Measurements from ENCODE around the gene LMO3. TPM values are rescaled to one million over a fixed set of nuclear protein-coding genes. Genes with fewer than 3 reads are reported as not detected.
A peak's percentile ranks its signal among the peaks of the same experiment; 100 is the strongest.

LMO3 gene
- total RNA-seq, 1 experiment from 2014 or later = not detected

GRCh38 chr12:16605642-16606116 is 283 bp downstream of the LMO3 start:
- no TSS peak for BruUV-seq (replicated peaks)
- ChIA-PET CTCF (no interaction called here), POLR2A (ENCODE audit: unreplicated experiment) (no interaction called here)
- TF ChIP-seq CTCF (conservative IDR thresholded peaks at IDR 0.05) (no peak), EZH2 (IDR thresholded peaks at IDR 0.05; ENCODE audit: low read depth) (no peak)
- H3K36me3 ChIP-seq (ENCODE audit: low read depth) = no peaks in the 10 kb centered on the region
- no peaks in the 10 kb centered on the region for H3K4me1 ChIP-seq (replicated peaks; ENCODE audit: insufficient read depth)
- H3F3A ChIP-seq (ENCODE audit: insufficient read depth, low read depth) = no peaks in the 10 kb centered on the region
- intact Hi-C loops (cut with micrococcal nuclease; ENCODE audit: unreplicated experiment) = no loop called here
- H3K9me2 ChIP-seq (ENCODE audit: insufficient read depth) = no peaks in the 10 kb centered on the region
- no peaks in the 10 kb centered on the region for H3K27me3 ChIP-seq (ENCODE audit: insufficient read depth, low read depth)
- H3K4me3 ChIP-seq = peak overlapping the region; percentile 50
- H3K4me2 ChIP-seq = peak overlapping the region; percentile 82
- no peaks in the 10 kb centered on the region for H3K79me2 ChIP-seq (ENCODE audit: low read depth)
- H4K20me1 ChIP-seq (ENCODE audit: insufficient read depth) = no peaks in the 10 kb centered on the region
- H3K27ac ChIP-seq = no peak overlapping the region
- peak in 1 of 2 experiments; percentile 17 for DNase-seq
- no peaks in the 10 kb centered on the region for H3K9me3 ChIP-seq (ENCODE audit: insufficient read depth, low read depth)
- H2AFZ ChIP-seq = peak overlapping the region; percentile 72; the same call in 1 of the 2 replicates

- Histone ChIP-seq H3K9me3 (ENCODE audit: insufficient read depth, low read depth) (0 out of 2 replicates have a peak, but pooled peaks cover 1% of the 10 kb centered on the region), H3K4me2 (no peak overlapping the region), H3K36me3 (ENCODE audit: low read depth) (no peaks in the 10 kb centered on the region), H3K27me3 (ENCODE audit: insufficient read depth, low read depth) (no peaks in the 10 kb centered on the region), H3K79me2 (ENCODE audit: low read depth) (no peaks in the 10 kb centered on the region), H3K9me2 (ENCODE audit: insufficient read depth) (no peaks in the 10 kb centered on the region), H3K4me1 (replicated peaks; ENCODE audit: insufficient read depth) (no peaks in the 10 kb centered on the region), H3F3A (ENCODE audit: insufficient read depth, low read depth) (no peaks in the 10 kb centered on the region), H3K4me3 (no peak overlapping the region), H2AFZ (no peak overlapping the region), H4K20me1 (ENCODE audit: insufficient read depth) (no peaks in the 10 kb centered on the region), H3K27ac (no peak overlapping the region)
- no peak for DNase-seq
- TF ChIP-seq CTCF (conservative IDR thresholded peaks at IDR 0.05) (no peak), EZH2 (IDR thresholded peaks at IDR 0.05; ENCODE audit: low read depth) (no peak)
- ChIA-PET POLR2A (ENCODE audit: unreplicated experiment) (no interaction called here), CTCF (no interaction called here)
- BruUV-seq (replicated peaks) = no TSS peak
- intact Hi-C loops (cut with micrococcal nuclease; ENCODE audit: unreplicated experiment) = no loop called here
Measured at GRCh38 chr12:16604596-16605252, 1.2 kb downstream of the LMO3 start.

- intact Hi-C loops (cut with micrococcal nuclease; ENCODE audit: unreplicated experiment) = no loop called here
- no peaks in the 10 kb centered on the region for H3K36me3 ChIP-seq (ENCODE audit: low read depth)
- no peak overlapping the region for H3K27ac ChIP-seq
- H2AFZ ChIP-seq = no peak overlapping the region
- H4K20me1 ChIP-seq (ENCODE audit: insufficient read depth) = no peaks in the 10 kb centered on the region
- 0 out of 2 replicates have a peak, but pooled peaks cover 6% of the 10 kb centered on the region for H3K9me3 ChIP-seq (ENCODE audit: insufficient read depth, low read depth)
- TF ChIP-seq EZH2 (IDR thresholded peaks at IDR 0.05; ENCODE audit: low read depth) (no peak), CTCF (conservative IDR thresholded peaks at IDR 0.05) (no peak)
- POLR2A ChIA-PET (ENCODE audit: unreplicated experiment) = no interaction called here
- no peaks in the 10 kb centered on the region for H3F3A ChIP-seq (ENCODE audit: insufficient read depth, low read depth)
- no peaks in the 10 kb centered on the region for H3K4me1 ChIP-seq (replicated peaks; ENCODE audit: insufficient read depth)
- H3K4me2 ChIP-seq = no peak overlapping the region
- CTCF ChIA-PET = no interaction called here
- H3K79me2 ChIP-seq (ENCODE audit: low read depth) = no peaks in the 10 kb centered on the region
- no peak overlapping the region for H3K4me3 ChIP-seq
- no peak for DNase-seq
- no peaks in the 10 kb centered on the region for H3K27me3 ChIP-seq (ENCODE audit: insufficient read depth, low read depth)
- H3K9me2 ChIP-seq (ENCODE audit: insufficient read depth) = no peaks in the 10 kb centered on the region
- no TSS peak for BruUV-seq (replicated peaks)
Measured at GRCh38 chr12:16603916-16604575, 1.9 kb downstream of the LMO3 start.
